MM.1S (cell line): ENCODE data around the gene CASP9.

Source experiments
- DNase-seq: peaks from one replicate; pipeline ENCODE4 v3.0.0-alpha.2; 2015
- H2AFZ ChIP-seq: fragments of 300-600 bp; sonication (generic); 2 replicates; pipeline ENCODE4 v1.6.0; 2016; ENCODE audit warnings: antibody characterized with exemption, low read length
- H3F3A ChIP-seq: fragments of 300-600 bp; sonication (generic); 2 replicates; pipeline ENCODE4 v1.6.1; 2016; ENCODE audit warnings: mild to moderate bottlenecking, antibody characterized with exemption, low read length, moderate library complexity, mixed read lengths; ENCODE audit not compliant: insufficient read depth
- H3K27ac ChIP-seq: fragments of 300-600 bp; sonication (generic); 2 replicates; pipeline ENCODE4 v1.5.1; 2016; ENCODE audit warnings: mild to moderate bottlenecking, low read length
- H3K27me3 ChIP-seq: fragments of 300-600 bp; sonication (generic); replicated peaks from 2 replicates; pipeline ENCODE4 v1.6.0; 2016; ENCODE audit warnings: low read length; ENCODE audit not compliant: insufficient read depth
- H3K36me3 ChIP-seq: fragments of 300-600 bp; sonication (generic); replicated peaks from 2 replicates; pipeline ENCODE4 v1.6.1; 2016; ENCODE audit warnings: mild to moderate bottlenecking, low read length, mixed read lengths; ENCODE audit not compliant: insufficient read depth
- H3K4me1 ChIP-seq: fragments of 300-600 bp; sonication (generic); 2 replicates; pipeline ENCODE4 v1.6.1; 2016; ENCODE audit warnings: low read length, mixed read lengths
- H3K4me2 ChIP-seq: fragments of 300-600 bp; sonication (generic); 2 replicates; pipeline ENCODE4 v1.6.0; 2016; ENCODE audit warnings: low read depth, low read length
- H3K4me3 ChIP-seq: fragments of 300-600 bp; sonication (generic); 2 replicates; pipeline ENCODE4 v1.5.1; 2016; ENCODE audit warnings: low read length, mixed read lengths
- H3K79me2 ChIP-seq: fragments of 300-600 bp; sonication (generic); 2 replicates; pipeline ENCODE4 v1.6.1; 2016; ENCODE audit warnings: mixed run types, low read length, mixed read lengths
- H3K9ac ChIP-seq: fragments of 300-600 bp; sonication (generic); 2 replicates; pipeline ENCODE4 v1.6.1; 2016; ENCODE audit warnings: low read length, mixed read lengths
- H3K9me2 ChIP-seq: fragments of 300-600 bp; sonication (generic); replicated peaks from 2 replicates; pipeline ENCODE4 v1.6.1; 2016; ENCODE audit warnings: mild to moderate bottlenecking, low read length, mixed read lengths; ENCODE audit not compliant: insufficient read depth
- H3K9me3 ChIP-seq: fragments of 300-600 bp; sonication (generic); replicated peaks from 2 replicates; pipeline ENCODE4 v1.6.1; 2016; ENCODE audit warnings: mild to moderate bottlenecking, low read length, mixed read lengths; ENCODE audit not compliant: insufficient read depth
- H4K20me1 ChIP-seq: fragments of 300-600 bp; sonication (generic); 2 replicates; pipeline ENCODE4 v1.6.1; 2016; ENCODE audit warnings: mild to moderate bottlenecking, low read length, moderate library complexity, mixed read lengths; ENCODE audit not compliant: insufficient read depth
- EZH2 ChIP-seq: fragments of 300-600 bp; sonication (generic); optimal IDR thresholded peaks from 2 replicates; pipeline ENCODE3; 2017; ENCODE audit warnings: low read depth, mild to moderate bottlenecking, antibody characterized with exemption, low read length, mixed read lengths
- EZH2phosphoT487 ChIP-seq: fragments of 300-600 bp; sonication (generic); IDR thresholded peaks from 2 replicates; pipeline ENCODE4 v1.6.1; 2018; ENCODE audit warnings: antibody characterized with exemption, low read length
- TF ChIP-seq, protein P1 (sequence below): fragments of 300-600 bp; sonication (generic); IDR thresholded peaks from 2 replicates; pipeline ENCODE4 v1.5.1; 2016; ENCODE audit warnings: antibody characterized with exemption, low read length, mixed read lengths

The CASP9 gene

DNA sequence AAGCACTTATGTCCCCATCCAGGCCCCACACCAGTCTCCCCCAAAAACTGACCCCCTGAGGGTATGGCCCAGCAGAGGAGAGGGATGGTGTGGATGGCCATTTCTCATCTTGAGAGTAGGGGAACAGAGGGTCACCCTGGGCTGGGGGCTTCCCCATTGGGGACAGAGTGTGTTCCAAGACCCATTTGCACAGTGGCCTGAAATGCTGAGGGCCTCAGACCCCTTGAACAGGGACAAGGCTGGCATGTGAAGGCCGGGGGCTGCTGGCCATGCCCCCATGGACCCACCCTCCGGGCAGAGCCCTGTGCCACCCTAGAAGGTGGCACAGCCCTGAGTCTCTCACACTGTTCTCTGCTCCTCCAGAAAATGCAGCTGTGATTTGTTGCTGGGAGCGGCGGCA lies 77.8 kb downstream of the CASP9 start:
- Histone ChIP-seq H3K9me3 (no peaks in the 10 kb centered on the region), H3K4me3 (no peak overlapping the region), H3K27me3 (peaks cover 8% of the 10 kb centered on the region; the same call in 1 of the 2 replicates), H3K9me2 (no peaks in the 10 kb centered on the region), H3F3A (no peaks in the 10 kb centered on the region), H4K20me1 (no peaks in the 10 kb centered on the region), H3K79me2 (no peaks in the 10 kb centered on the region), H3K27ac (no peak overlapping the region), H2AFZ (no peak overlapping the region), H3K36me3 (no peaks in the 10 kb centered on the region), H3K4me1 (no peaks in the 10 kb centered on the region), H3K9ac (no peak overlapping the region), H3K4me2 (no peak overlapping the region)
- no peak for DNase-seq
- TF ChIP-seq EZH2phosphoT487 (no peak), EZH2 (no peak)
- TF ChIP-seq, protein P1, sequence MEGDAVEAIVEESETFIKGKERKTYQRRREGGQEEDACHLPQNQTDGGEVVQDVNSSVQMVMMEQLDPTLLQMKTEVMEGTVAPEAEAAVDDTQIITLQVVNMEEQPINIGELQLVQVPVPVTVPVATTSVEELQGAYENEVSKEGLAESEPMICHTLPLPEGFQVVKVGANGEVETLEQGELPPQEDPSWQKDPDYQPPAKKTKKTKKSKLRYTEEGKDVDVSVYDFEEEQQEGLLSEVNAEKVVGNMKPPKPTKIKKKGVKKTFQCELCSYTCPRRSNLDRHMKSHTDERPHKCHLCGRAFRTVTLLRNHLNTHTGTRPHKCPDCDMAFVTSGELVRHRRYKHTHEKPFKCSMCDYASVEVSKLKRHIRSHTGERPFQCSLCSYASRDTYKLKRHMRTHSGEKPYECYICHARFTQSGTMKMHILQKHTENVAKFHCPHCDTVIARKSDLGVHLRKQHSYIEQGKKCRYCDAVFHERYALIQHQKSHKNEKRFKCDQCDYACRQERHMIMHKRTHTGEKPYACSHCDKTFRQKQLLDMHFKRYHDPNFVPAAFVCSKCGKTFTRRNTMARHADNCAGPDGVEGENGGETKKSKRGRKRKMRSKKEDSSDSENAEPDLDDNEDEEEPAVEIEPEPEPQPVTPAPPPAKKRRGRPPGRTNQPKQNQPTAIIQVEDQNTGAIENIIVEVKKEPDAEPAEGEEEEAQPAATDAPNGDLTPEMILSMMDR: no peak

DNA sequence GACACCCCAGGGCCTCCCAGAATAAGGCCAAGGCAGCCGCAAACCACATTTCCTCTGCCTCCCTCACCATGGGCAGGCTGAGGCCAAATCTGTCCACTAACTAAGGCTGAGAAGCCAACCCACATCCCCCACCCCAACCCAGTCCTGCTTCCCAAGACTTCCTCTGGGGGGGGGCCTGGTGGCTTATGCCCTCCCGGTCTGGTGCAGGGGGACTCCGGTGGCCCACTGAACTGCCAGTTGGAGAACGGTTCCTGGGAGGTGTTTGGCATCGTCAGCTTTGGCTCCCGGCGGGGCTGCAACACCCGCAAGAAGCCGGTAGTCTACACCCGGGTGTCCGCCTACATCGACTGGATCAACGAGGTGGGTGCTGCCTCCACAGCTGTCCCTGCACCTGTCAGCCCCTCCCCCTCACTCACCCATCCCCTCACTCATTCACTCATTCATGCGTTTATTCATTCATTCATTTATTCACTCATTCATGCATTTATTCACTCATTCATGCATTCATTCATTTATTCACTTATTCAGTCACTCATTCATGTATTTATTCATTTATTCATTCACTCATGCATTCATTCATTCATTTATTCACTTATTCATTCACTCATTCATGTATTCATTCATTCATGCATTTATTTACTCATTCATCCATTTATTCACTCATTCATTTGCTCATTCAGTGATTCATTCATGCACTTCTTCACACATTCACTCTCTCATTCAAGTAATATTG lies 78.5 kb downstream of the CASP9 start:
- H3K79me2 ChIP-seq: no peaks in the 10 kb centered on the region
- H3K4me1 ChIP-seq: no peaks in the 10 kb centered on the region
- H4K20me1 ChIP-seq: no peaks in the 10 kb centered on the region
- no peak for DNase-seq
- no peak overlapping the region for H3K4me3 ChIP-seq
- H3F3A ChIP-seq: no peaks in the 10 kb centered on the region
- H3K27ac ChIP-seq: no peak overlapping the region
- no peak overlapping the region for H2AFZ ChIP-seq
- TF ChIP-seq, protein P1: no peak
- no peak for TF ChIP-seq EZH2phosphoT487
- TF ChIP-seq EZH2: no peak
- H3K4me2 ChIP-seq: no peak overlapping the region
- H3K27me3 ChIP-seq: peaks cover 8% of the 10 kb centered on the region; the same call in 1 of the 2 replicates
- H3K36me3 ChIP-seq: no peaks in the 10 kb centered on the region
- H3K9me2 ChIP-seq: no peaks in the 10 kb centered on the region
- no peak overlapping the region for H3K9ac ChIP-seq
- no peaks in the 10 kb centered on the region for H3K9me3 ChIP-seq

DNA sequence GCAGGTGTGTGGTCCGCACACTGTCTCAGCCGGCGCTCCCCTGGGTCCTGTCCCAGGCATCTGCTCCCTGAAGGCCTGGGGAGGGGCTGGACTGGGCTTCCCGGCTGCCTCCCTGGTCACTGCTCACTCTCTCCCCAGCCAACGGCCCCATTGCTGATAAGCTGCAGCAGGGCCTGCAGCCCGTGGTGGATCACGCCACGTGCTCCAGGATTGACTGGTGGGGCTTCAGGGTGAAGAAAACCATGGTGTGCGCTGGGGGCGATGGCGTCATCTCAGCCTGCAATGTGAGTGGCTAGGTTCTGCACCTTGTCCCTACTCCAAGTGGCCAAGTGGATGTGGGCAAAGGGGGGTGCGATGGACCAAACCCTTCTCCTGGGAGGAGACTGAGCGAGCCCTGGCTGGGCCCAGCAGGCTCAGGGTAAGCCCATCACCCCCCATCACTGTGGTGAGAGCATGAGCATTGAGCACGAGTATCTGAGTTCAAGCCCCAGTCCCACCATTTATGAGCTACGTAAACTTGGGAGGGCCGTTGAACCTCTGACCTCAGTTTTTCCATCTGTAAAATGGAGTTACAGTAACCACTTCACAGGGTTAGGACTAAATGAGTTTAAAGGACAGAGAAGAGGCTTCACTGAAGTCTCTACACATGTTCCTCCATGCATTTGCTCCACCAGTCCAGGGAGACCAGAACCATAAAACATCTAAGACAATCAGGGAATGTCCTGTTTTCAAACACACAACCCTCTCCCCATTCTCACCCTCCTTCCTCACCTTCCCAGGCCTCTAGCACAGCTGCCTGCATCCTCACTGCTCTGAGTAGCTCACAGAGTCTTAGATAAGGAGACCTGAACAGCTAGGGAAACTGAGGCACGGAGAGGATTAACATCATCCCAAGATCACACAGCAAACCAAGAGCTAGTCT lies 79.3 kb downstream of the CASP9 start:
- no peak overlapping the region for H3K9ac ChIP-seq
- peaks cover 8% of the 10 kb centered on the region; the same call in 1 of the 2 replicates for H3K27me3 ChIP-seq
- no peak overlapping the region for H3K27ac ChIP-seq
- TF ChIP-seq EZH2 (no peak), EZH2phosphoT487 (no peak)
- TF ChIP-seq, protein P1: no peak
- H3K9me3 ChIP-seq: no peaks in the 10 kb centered on the region
- no peaks in the 10 kb centered on the region for H3K9me2 ChIP-seq
- H2AFZ ChIP-seq: no peak overlapping the region
- H4K20me1 ChIP-seq: no peaks in the 10 kb centered on the region
- H3K4me3 ChIP-seq: no peak overlapping the region
- H3K4me2 ChIP-seq: no peak overlapping the region
- H3K79me2 ChIP-seq: no peaks in the 10 kb centered on the region
- no peaks in the 10 kb centered on the region for H3F3A ChIP-seq
- no peak for DNase-seq
- no peaks in the 10 kb centered on the region for H3K36me3 ChIP-seq
- H3K4me1 ChIP-seq: no peaks in the 10 kb centered on the region
